D341Med (cell line): ENCODE data around the gene HIPK2.
"Not testable (repeated sequence)": the region's sequence is repeated elsewhere in the genome, so short reads cannot be mapped to it uniquely, and the experiment has no call there.

Experiments
- DNase-seq: peaks from one replicate; pipeline ENCODE4 v3.0.0; 2012; ENCODE audit warnings: low spot score

HIPK2 gene

DNA sequence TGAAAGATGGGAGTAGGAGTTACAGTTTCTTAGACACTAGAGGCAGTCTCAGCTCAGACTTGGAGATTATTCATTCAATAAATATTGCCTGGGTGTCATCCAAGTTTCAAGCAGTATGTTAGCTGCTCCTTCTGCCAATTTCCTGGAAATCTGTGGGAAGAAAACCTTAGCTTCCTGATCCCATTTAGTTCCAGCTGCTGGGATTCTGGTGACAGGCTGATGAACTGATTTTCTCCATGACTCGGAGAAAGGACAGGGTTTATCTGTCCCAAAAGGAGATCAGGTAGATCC, 158.5 kb downstream of the HIPK2 start:
- no peak for DNase-seq

- DNase-seq = peak; percentile 59
These were observed 159.1 kb downstream of the HIPK2 start for GRCh38 chr7:139618482-139619366.

DNA sequence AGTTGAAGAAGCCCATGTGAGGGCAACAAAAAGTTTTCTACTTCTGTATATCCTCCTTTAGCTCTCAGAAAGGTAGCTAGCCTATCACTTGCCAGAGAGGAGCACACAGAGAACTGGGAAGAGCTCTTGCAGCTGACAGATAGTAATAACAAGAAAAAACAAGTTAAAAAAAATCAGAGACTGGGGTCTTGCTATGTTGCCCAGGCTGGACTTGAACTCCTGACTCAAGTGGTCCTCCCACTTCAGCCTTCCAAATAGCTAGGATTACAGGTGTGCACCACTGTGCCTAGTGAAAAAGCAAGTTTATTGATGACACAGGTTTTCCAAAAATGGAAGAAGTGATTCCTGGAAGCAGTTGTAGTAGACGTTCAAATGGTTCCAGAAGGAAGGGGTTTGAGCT, 160.7 kb downstream of the HIPK2 start:
- DNase-seq = no peak

DNA sequence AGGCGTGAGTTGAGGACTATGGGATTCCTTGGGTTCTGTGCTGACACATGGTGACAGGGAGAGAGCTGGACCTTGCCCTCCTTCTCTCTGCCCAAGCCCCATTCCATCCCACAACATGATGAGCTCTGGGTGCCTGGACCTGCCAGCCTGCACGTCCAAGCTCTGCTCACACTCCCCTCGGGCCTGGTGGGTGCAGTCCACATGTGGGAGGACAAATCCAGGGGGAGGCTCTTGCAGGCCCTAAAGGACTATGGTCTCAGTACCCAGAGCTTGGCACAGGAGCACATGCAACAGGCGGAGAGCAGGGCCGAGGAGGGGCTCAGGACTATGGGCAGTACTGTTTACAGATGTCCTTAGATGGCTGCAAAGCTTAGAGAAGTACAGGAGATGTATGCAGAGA, 162.9 kb downstream of the HIPK2 start:
- DNase-seq = no peak

- DNase-seq = no peak
These were observed 163.8 kb downstream of the HIPK2 start for GRCh38 chr7:139613971-139614411.

GRCh38 chr7:139611556-139611955, 166.2 kb downstream of the HIPK2 start:
- not testable (repeated sequence) for DNase-seq

- DNase-seq = no peak
These were observed 167.2 kb downstream of the HIPK2 start for GRCh38 chr7:139610595-139610994.

DNA sequence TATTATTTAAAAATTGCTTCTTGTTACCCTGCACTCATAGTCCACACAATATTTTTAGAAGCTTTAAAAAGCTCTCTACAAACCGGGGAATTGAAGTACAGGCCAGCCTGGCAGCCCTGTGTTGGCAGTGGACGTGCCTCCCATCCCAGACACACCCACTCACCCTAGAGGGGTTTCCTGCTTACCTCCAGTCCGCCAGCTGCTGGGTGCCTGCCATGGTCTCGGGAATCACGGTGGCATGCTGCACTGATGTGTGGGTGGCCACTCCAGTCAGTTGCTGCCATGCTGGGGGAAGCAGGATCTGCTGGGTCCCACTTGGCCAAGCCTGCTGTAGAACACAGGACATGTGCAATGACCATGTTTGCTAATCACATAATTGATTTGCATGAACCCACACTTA, 173.9 kb downstream of the HIPK2 start:
- no peak for DNase-seq

DNA sequence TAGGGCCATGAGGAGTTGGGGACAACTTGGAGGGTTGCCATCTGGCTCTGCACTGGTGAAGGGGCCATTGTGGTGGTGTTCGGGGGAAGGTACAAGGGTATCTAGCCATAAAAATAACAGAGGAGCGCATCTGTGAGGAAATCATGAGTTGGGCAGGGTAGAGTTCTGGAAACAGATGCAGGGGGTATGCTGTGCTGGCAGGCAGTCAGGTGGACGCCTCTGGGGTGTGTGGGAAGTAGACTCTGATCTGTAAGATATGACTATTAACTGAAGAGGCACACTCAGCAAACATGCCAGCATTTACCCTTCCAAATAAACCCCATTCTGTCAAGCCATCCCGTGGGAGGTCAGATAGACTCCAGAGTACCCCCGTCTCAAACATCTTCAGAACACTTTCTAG, 174.5 kb downstream of the HIPK2 start:
- no peak for DNase-seq

DNA sequence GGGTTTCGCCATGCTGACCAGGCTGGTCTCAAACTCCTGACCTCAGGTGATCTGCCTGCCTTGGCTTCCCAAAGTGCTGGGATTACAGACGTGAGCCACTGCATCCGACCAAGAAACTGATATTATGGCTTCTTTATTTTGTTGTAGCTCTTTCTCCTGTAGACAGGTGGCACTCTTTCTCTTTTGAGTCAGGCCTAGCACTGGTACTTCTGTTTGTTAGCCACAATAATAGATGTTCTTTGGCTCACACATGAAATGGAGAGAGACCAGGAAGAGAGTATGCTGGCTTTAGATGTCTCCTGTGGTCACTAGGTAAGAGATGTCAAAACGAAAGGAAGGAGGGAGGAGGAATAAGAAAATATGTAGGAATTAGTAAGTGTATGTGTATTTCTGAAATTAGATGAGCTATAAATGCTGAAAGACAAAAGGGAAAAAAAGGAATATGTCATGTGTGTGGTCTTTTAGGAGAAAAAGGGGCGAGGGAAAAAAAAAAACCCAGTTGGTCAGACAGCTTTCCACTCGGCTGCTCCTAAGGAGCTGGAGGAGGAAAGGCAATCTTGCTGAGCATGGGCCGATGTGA, 175.6 kb downstream of the HIPK2 start:
- no peak for DNase-seq

DNA sequence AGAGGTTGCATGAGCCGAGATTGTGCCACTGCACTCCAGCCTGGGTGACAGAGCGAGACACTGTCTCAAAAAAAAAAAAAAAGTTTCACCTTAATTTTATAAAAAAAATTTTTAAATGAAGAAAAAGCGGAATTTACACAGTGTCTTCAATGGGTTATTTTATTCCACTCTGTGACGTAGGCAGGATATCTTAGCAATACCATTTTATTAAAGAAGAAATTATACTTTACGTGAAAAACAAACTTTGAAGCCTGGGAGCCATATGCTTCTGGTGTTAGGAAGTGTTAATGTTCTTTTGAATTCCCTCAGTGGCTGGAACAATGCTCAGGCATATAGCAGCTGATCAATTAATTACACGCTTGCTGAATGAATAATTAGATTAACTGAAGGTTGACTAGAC, 176.6 kb downstream of the HIPK2 start:
- DNase-seq = no peak

DNA sequence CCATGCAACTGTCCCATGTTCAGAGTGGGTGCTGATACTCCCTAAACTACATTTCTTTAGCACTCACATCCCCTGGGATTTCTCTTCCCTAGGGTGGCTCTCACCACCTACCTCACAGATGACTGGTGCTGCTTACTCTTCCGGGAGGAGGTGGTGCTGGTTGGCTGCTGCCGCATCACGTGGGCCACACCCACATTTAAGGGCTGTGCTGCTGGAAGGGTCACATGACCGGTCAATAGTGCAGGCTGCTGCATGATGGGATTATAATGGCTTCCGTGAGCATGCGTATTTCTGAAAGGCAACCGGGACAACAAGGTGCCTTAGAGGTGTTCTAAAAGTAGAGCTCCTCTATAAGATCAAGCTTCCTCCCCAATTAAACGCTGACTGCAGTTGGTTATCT, 177.5 kb downstream of the HIPK2 start:
- DNase-seq = no peak

- no peak for DNase-seq
These were observed 179.2 kb downstream of the HIPK2 start for GRCh38 chr7:139598642-139599041.

DNA sequence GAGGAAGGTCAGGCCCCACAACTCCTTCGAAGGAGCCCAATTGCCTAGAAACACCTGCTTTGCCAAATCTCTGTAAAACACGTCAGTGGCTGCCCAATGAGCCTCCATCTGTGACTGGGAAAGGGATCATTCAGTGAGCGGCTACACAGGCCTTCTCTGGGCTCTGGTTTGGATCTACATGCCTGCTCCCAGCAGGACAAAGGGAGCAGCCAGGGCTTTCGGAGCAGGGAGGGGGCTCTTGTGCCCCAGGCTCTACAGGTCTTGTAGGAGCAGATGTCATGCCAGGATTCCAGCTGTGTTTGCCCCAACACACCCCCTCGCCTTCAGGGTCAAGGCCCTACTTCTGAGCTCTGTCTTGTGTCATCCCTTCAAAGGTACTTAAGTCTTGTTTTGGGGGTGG, 180.8 kb downstream of the HIPK2 start:
- DNase-seq = no peak

DNA sequence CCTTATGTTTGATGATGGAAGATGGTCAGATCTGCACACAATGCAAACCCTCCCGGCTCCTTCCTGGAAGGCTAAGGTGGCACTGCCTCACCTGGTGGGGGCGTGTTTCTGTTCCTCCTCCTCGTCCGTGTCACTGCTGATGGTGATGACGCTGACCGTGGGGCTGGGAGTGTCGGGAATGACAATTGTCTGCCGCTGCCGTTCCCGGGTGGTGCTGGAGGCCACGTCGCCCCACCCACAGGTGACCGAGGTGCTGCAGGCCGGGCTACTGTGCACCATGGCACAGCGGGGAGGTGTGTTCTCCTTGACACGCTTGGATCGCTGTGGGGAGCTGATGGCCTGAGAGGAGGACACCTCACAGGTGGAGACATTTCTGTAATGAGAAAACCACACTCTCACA, 181.2 kb downstream of the HIPK2 start:
- DNase-seq = no peak

- no peak for DNase-seq
These were observed 182.0 kb downstream of the HIPK2 start for GRCh38 chr7:139595806-139596205.

DNA sequence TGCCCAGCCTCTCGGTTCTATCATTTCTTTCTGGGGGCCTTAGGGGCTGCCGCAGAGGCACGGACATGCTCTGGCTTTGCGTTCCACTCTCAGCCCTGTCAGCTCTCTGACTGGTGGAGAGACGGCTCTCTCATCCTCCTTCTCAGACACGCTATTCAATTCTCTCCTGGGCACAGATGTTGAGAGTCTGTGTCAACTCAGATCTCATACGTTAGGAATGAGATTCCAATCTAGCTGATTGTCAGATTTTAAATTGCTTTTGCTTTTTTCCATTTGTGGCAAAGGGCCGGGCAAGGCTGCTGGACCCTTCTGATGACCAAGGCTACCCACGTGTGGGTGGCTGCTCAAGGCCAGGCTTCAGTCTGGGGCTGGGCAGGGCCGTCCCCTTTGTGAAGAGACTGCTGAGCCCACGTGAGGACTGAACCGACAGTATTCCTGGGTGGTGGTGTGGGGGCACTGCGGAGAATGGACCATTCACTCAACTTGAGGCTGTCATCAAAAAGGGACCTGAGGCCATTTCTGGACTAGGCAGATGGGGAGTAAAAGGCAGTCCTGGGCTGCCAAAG, 182.8 kb downstream of the HIPK2 start:
- DNase-seq = no peak

- no peak for DNase-seq
These were observed 183.7 kb downstream of the HIPK2 start for GRCh38 chr7:139594090-139594489.

DNA sequence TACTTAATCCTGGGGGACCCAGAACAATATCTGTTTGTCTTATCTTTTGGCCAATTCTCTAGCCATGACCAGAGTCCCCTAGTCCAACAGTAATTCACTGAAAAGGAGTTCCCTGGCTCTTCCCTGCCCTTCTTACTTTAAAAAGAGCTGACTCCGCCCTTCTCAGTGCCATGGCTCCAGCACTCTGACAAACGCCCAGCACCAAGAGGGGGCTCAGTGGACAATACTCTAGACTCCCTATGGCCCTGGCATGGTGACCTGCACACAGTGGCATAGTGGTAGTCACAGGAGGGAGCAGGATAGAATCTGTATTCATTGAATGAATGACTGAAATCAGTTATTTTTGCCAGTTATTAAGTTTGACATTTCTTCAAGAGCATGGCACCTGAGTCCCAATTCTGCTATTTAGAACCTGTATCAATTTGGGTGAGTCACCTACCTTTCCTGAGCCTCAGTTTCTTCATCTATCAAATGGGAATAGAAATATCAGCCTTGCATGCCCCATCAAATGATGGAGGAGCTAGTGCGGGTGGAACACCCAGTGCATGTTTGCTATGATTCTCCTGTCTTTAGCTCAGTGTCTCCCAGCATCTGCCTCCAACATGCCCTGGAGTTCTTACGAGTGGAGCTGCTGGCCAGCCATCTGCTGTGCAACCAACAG, 184.9 kb downstream of the HIPK2 start:
- DNase-seq = no peak

DNA sequence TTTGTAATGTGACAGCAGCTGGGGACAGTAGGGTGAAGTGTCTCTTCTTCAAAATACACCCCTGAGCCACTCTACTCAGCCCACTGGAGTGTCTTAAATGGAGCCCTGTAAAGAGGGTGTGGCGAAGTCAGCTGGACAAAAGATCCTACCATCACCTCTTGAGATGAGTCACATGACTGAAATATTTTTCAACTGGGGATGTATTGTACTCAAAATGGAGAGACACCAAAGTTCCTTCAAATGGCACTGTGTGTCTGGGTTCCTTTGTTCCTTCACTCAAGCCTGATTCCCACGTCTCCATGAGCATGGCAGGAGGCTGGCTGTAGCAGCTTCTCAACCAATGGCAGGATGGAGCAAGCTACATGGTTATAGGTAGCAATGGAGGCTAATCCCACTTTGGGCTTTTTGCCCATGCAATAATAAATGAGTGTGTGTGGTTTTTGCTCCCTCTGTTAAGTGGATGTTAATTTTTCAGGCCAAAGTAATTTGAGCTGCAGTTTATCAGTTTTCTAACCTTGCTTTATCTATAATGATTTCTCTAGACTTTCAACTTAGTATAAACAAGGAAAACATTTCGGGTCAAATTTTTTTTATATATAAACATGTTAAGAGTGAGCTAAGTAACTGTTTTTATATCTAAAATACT, 186.1 kb downstream of the HIPK2 start:
- DNase-seq = no peak

- DNase-seq = no peak
These were observed 188.3 kb downstream of the HIPK2 start for GRCh38 chr7:139589474-139589873.

DNA sequence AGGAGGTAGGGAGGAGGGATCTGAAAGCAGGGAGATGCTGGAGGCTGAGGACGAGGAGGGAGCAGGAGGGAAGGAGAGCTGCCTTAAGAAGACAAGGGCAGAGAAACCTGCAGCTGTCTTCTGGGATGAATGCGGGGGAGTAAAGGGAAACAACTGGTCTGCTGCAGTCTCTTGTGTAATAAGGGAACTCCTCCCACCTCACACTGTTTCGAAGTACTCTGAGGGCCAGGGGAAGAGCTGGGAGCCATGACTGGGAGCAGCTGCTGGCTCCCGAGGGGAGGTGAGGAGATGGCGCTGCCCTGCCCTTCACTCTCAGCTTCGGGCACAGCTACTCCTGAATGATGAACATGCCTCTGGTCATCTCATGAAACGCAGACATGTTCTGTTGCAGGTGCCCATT, 189.2 kb downstream of the HIPK2 start:
- no peak for DNase-seq

DNA sequence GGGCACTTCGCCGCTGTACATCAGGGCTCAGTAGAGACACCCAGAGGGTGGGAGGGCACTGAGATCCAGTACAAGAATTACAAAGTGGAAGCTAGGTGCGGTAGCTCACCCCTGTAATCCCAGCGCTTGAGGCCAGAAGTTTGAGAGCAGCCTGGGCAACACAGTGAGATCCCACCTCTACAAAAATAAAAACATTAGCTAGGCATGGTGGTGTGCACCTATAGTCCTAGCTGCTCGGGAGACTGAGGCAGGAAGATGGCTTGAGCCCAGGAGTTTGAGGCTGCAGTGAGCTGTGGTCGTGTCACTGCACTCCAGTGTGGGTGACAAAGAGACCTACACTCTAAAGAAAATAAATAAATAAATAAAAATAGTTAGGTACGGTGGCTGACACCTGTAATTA, 190.3 kb downstream of the HIPK2 start:
- no peak for DNase-seq
